Lower leg skin (tissue), 4 donors: ENCODE results near the gene DPP6. TPM values are rescaled to one million over a fixed set of nuclear protein-coding genes. Genes with fewer than 3 reads are reported as not detected.

ENCODE experiments used
- DNase-seq, 2 donors: peaks; one replicate each; pipeline ENCODE4 v3.0.0-alpha.2; 2019; ENCODE audit warnings: low spot score in 2 of 2
- H3K4me3 ChIP-seq: fragments of 200-600 bp; sonication (generic); 2 replicates; pipeline ENCODE4 v1.5.1; 2017; ENCODE audit warnings: mild to moderate bottlenecking, low read depth; ENCODE audit not compliant: poor library complexity, severe bottlenecking
- POLR2A ChIP-seq, 2 donors: fragments of 450-650 bp; IDR thresholded peaks; one replicate each; pipeline ENCODE4 v1.6.1; 2016 to 2017; ENCODE audit warnings: antibody characterized with exemption in 2 of 2, mild to moderate bottlenecking in 1 of 2, moderate library complexity in 1 of 2
- WGBS, 2 donors: methylation state at CpG; one replicate each; pipeline ENCODE4 v1.1.5; 2018; 5-methylcytosine and 5-hydroxymethylcytosine counted together
- intact Hi-C: fragments of 100-400 bp; cut with DNase I; formaldehyde crosslinking; loops from one replicate; pipeline ENCODE4 v1.15.0; 2023; ENCODE audit warnings: low total_unique reads
- total RNA-seq, 4 donors: library from RNA; depleted of rRNA; stranded (reverse); fragments of >200 nt; gene quantifications; one replicate each; pipeline ENCODE4 v1.1.0, GENCODE V29; 2016
- TF ChIP-seq, protein P1 (sequence below), 3 donors: fragments of 450-650 bp; IDR thresholded peaks; one replicate each; pipeline ENCODE4 v1.5.1; 2016; ENCODE audit warnings: antibody characterized with exemption in 3 of 3, mild to moderate bottlenecking in 3 of 3, moderate library complexity in 2 of 3

The DPP6 gene
- total RNA-seq, 4 donors from 2014 or later = 1.0 to 4.5 (median 2.9) TPM

DNA sequence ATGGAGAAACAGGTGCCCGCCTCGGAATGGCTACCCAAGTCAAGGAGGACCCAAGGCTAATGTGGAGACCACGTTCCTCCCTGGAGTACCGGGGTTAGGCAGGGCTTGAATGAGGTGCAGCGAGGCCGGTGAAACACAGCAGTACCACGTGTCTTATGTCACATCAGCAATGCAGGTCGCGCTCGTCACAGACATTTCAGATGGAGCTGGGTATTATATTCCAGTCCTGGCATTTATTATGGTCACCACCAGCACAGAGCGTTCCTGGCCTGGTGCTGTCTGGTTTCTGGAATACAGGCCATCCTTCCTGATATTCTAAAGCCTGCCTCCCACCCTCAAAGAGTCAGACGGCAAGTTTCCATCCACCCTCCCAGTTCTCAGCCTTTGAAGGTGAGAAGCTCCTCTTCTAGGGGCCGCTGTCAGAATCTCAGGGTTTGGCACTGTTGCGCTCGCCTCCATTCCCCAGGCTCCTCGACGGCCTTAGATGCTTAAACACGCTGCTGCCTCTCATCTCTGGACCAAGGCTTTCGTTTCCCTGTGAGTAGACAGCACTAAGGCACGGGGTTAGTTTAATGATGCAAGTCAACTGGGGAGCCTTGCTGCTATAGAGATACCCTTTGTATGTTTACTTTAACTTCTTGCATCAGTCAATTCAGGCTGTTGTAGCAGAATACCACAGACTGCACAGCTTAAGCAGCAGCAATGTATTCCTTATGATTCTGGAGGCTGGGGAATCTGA lies 377.6 kb downstream of the DPP6 start:
- intact Hi-C loops = loop anchor here (10.0 kb wide), 1 partner anchor 55 kb away; no protein-coding TSS in a partner anchor
- TF ChIP-seq, protein P1, sequence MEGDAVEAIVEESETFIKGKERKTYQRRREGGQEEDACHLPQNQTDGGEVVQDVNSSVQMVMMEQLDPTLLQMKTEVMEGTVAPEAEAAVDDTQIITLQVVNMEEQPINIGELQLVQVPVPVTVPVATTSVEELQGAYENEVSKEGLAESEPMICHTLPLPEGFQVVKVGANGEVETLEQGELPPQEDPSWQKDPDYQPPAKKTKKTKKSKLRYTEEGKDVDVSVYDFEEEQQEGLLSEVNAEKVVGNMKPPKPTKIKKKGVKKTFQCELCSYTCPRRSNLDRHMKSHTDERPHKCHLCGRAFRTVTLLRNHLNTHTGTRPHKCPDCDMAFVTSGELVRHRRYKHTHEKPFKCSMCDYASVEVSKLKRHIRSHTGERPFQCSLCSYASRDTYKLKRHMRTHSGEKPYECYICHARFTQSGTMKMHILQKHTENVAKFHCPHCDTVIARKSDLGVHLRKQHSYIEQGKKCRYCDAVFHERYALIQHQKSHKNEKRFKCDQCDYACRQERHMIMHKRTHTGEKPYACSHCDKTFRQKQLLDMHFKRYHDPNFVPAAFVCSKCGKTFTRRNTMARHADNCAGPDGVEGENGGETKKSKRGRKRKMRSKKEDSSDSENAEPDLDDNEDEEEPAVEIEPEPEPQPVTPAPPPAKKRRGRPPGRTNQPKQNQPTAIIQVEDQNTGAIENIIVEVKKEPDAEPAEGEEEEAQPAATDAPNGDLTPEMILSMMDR (IDR thresholded peaks at IDR 0.05) = no peak
- no peak for TF ChIP-seq POLR2A (IDR thresholded peaks at IDR 0.05)
- WGBS, 2 donors = 87% methylated on average over 20 of the region's 20 CpGs
- no peak overlapping the region for H3K4me3 ChIP-seq
- no peak for DNase-seq

DNA sequence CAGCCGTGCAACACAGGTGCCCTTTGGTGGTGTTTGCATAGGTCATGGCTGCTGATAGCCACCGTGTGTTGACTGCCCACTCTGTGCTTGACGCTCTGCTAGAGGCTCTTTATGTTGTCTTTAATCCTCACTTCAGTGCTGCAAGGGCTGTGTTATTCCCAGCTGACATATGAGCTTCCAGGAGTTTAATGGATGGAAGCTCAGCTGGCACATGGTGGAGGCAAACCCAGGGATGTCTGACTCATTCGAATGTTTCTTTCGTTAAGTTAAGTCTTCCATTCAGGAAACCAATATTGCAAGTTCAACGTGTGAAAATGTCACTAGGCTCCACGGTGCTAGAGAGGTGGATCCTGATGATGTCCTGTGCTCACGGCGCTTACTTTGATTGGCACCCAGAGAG lies 378.4 kb downstream of the DPP6 start:
- WGBS, 2 donors = 84 to 87% methylated on average over 9 of the region's 9 CpGs
- H3K4me3 ChIP-seq = no peak overlapping the region
- no peak for TF ChIP-seq POLR2A (IDR thresholded peaks at IDR 0.05)
- TF ChIP-seq, protein P1 (IDR thresholded peaks at IDR 0.05) = no peak
- DNase-seq = no peak
- intact Hi-C loops = no loop called here

DNA sequence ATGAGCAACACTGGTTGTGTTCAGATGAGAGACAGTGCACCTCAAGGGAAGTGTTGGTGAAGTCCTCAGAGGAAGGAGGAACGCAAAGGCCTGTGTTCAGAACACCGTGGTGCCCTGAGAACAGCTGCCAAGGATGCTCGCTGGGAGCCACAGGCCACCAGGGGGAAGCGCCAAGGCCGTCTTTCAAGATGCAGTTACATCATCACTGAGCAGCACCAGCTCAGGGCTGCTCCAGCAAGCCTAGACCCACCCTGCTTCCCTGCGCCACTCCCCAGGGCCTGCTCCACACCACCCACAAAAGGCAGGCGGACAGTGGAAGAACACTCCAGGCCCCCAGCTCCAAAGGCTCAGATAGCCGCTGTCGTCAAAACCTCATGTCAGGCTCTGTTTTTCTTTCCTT lies 378.8 kb downstream of the DPP6 start:
- H3K4me3 ChIP-seq = no peak overlapping the region
- intact Hi-C loops = no loop called here
- DNase-seq = no peak
- no peak for TF ChIP-seq POLR2A (IDR thresholded peaks at IDR 0.05)
- TF ChIP-seq, protein P1 (IDR thresholded peaks at IDR 0.05) = no peak
- 90% methylated on average over 9 of the region's 9 CpGs for WGBS, 2 donors

DNA sequence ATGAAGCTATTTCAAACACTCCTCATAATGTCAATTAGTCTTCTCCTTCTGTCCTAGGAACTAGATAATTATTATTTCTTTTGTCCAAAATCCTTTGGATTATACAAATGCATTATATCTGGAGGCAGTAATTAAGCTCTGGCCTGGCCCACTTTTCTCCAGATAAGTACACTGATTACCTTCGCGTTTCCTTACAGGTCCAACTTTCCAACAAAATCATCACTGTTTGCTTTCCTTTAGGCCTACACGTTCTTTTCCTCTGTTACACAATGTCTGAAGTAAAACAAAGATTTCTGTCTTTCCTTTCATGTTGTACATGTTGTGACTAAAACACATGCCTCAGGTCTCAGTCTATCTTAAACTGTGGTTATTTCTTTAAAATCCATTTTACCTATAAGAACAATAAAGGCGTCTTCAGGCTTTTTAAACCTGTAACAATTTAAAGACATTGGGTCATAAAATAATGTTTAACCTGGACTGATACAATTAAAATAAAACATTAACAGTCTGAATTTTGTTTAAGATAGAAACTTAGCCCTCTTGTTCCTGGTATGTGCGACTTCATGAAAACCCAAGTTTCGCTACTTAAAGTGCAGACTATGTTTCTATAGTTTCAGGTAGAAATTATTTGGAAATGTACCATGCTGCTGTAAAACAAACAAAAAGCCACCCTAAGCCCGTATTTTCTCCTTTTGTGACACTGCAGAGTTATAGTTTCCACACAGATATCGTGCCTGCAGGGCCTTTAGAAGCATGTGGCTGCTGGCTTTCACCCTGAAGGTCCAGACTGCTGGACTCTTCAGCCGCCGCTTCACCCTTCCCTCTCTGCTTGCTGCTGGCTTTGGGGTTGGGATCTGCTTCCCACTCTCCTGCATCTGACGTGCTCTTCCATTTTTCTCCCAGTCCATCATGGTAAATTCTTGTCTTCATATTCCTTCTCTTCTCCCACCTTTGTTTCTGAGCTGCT lies 381.7 kb downstream of the DPP6 start:
- WGBS, 2 donors = 76% methylated on average over 11 of the region's 11 CpGs
- TF ChIP-seq POLR2A (IDR thresholded peaks at IDR 0.05) = no peak
- TF ChIP-seq, protein P1 (IDR thresholded peaks at IDR 0.05) = no peak
- no peak for DNase-seq
- H3K4me3 ChIP-seq = no peak overlapping the region
- intact Hi-C loops = no loop called here

DNA sequence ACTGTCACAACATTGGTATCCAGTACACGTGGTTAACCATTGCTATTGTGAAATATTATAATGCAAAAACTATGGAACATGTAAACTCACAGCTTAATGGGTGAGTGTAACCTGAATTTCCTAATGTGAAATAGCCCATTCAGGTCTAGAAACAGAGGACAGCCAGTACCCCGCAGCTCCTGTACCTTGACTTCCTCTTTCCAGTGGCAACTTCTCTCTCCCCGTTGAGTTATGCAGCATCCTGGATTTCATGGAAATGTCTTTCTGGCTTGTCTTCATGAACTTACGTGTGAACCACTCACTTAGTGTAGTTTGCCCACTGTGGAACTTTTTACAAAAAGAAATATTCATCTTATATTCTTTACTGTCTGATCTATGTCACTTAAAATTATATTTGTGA lies 384.4 kb downstream of the DPP6 start:
- TF ChIP-seq POLR2A (IDR thresholded peaks at IDR 0.05) = no peak
- TF ChIP-seq, protein P1 (IDR thresholded peaks at IDR 0.05) = no peak
- DNase-seq = no peak
- intact Hi-C loops = no loop called here
- WGBS, 2 donors = 81 to 87% methylated on average over 4 of the region's 4 CpGs
- no peak overlapping the region for H3K4me3 ChIP-seq
